ENCODE results near the gene SNX20. TPM values are rescaled to one million over a fixed set of nuclear protein-coding genes. Genes with fewer than 3 reads are reported as not detected.

The SNX20 gene
- total and polyA plus RNA-seq, 8 donors, result 1.3 to 17.6 (median 1.5) TPM

DNA sequence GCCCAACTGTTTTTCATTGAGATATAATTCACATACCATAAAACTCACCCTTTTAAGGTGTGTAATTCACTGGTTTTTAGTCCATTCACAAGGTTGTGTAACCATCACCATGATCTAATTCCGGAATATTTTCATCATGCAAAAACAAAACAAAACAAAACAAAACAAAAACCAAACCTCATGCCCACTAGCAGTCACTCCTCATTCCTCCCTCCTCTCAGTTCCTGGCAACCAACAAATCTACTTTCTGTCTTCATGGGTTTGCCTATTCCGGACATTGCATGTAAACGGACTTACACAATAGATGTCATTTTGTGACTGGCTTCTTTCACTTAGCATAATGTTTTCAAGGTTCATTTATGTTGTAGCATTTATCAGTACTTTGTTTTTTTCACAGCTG lies 7.8 kb upstream of the SNX20 start:
- Histone ChIP-seq H3K27ac (peak overlapping the region in 1 of 2 donors; percentile 35), H3K4me1 (peaks cover 0 to 49% of the 10 kb centered on the region in 2 donors), H3K27me3 (no peaks in the 10 kb centered on the region), H3K9me3 (no peaks in the 10 kb centered on the region), H3K36me3 (no peaks in the 10 kb centered on the region), H3K4me3 (no peak overlapping the region)
- no peak for DNase-seq
- intact Hi-C loops (cut with DNase I), result no loop called here
- ATAC-seq, result no peak
- TF ChIP-seq, protein P1, sequence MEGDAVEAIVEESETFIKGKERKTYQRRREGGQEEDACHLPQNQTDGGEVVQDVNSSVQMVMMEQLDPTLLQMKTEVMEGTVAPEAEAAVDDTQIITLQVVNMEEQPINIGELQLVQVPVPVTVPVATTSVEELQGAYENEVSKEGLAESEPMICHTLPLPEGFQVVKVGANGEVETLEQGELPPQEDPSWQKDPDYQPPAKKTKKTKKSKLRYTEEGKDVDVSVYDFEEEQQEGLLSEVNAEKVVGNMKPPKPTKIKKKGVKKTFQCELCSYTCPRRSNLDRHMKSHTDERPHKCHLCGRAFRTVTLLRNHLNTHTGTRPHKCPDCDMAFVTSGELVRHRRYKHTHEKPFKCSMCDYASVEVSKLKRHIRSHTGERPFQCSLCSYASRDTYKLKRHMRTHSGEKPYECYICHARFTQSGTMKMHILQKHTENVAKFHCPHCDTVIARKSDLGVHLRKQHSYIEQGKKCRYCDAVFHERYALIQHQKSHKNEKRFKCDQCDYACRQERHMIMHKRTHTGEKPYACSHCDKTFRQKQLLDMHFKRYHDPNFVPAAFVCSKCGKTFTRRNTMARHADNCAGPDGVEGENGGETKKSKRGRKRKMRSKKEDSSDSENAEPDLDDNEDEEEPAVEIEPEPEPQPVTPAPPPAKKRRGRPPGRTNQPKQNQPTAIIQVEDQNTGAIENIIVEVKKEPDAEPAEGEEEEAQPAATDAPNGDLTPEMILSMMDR (IDR thresholded peaks at IDR 0.05), result no peak

- DNase-seq (no peak), ATAC-seq (no peak)
- peak overlapping the region in 1 of 2 donors; percentile 4 for H3K27ac ChIP-seq
- H3K36me3 ChIP-seq, result no peaks in the 10 kb centered on the region
- TF ChIP-seq, protein P1 (IDR thresholded peaks at IDR 0.05), result no peak
- H3K27me3 ChIP-seq, result no peaks in the 10 kb centered on the region
- H3K4me1 ChIP-seq, result peaks cover 0 to 49% of the 10 kb centered on the region in 2 donors
- no peaks in the 10 kb centered on the region for H3K9me3 ChIP-seq
- intact Hi-C loops (cut with DNase I), result no loop called here
- no peak overlapping the region for H3K4me3 ChIP-seq
Observed at GRCh38 chr16:50688083-50688482, 7.0 kb upstream of the SNX20 start.

DNA sequence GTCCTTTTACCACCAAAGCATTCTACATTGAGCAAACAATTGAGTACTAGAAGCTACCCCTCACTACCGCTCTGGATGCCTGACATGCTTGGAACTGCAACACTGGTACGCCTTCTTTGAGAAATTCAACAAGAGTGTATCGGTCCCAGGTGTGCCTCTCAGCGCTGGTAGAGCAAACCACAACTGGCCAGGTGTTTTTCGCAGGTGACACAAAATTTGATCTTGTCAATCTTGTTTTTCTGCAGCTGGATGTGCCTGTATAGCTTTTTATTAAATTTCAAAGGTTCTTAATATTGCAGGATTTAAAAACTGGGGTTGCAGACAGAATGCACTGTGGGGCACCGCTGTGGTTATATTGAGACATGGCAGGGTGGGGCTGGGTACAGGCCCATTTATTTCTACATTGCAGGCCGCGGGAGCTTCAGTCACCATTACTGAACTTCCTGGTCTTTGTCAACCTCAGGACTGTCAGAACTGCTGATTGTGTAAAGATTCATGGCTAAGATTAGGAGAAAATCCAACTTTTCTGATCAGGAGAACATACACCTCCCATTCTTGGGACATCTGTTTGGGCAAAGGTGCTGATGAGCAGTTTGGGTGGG lies 4.5 kb upstream of the SNX20 start:
- intact Hi-C loops (cut with DNase I), result no loop called here
- TF ChIP-seq, protein P1 (IDR thresholded peaks at IDR 0.05), result no peak
- ATAC-seq, result peak; percentile 58
- Histone ChIP-seq H3K9me3 (no peaks in the 10 kb centered on the region), H3K4me1 (peaks cover 0 to 67% of the 10 kb centered on the region in 2 donors), H3K27ac (peak overlapping the region; percentile 13 to 89), H3K27me3 (no peaks in the 10 kb centered on the region), H3K4me3 (no peak overlapping the region), H3K36me3 (no peaks in the 10 kb centered on the region)
- no peak for DNase-seq

DNA sequence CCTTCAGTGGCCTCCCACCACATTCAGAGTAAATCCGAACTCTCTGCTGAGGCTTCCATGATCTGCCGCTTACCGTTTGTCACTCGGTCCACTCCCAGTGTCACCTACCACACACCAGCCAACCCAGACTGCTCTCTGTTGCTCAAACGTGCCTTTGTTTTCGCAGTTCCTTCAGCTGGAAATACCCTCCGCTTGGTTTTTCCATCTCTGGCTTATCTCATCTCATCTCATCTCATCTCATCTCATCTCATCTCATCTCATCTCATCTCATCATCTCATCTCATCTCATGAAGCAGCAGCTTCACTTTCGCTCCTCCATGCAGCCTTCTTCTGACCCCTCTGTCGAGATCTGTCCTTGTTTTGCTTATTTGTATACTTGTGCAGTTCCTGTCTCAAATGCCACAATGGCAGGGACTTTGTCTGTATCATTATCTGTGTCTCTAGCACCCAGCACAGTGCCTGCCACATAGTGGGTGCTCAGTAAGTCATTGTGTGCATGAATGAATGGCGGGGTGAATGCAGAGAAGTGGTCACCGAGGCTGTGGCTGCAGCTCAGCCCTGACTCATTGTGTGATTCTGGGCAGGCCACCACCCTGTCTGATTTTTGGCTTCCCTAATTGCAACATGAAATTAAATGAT lies 3.8 kb upstream of the SNX20 start:
- no peak overlapping the region for H3K4me3 ChIP-seq
- no peaks in the 10 kb centered on the region for H3K27me3 ChIP-seq
- H3K27ac ChIP-seq, result peak overlapping the region in 1 of 2 donors; percentile 89
- DNase-seq (peak in 1 of 4 donors; percentile 66), ATAC-seq (peak; percentile 47)
- intact Hi-C loops (cut with DNase I), result no loop called here
- H3K36me3 ChIP-seq, result no peaks in the 10 kb centered on the region
- peaks cover 0 to 71% of the 10 kb centered on the region in 2 donors for H3K4me1 ChIP-seq
- H3K9me3 ChIP-seq, result no peaks in the 10 kb centered on the region
- TF ChIP-seq, protein P1 (IDR thresholded peaks at IDR 0.05), result no peak

DNA sequence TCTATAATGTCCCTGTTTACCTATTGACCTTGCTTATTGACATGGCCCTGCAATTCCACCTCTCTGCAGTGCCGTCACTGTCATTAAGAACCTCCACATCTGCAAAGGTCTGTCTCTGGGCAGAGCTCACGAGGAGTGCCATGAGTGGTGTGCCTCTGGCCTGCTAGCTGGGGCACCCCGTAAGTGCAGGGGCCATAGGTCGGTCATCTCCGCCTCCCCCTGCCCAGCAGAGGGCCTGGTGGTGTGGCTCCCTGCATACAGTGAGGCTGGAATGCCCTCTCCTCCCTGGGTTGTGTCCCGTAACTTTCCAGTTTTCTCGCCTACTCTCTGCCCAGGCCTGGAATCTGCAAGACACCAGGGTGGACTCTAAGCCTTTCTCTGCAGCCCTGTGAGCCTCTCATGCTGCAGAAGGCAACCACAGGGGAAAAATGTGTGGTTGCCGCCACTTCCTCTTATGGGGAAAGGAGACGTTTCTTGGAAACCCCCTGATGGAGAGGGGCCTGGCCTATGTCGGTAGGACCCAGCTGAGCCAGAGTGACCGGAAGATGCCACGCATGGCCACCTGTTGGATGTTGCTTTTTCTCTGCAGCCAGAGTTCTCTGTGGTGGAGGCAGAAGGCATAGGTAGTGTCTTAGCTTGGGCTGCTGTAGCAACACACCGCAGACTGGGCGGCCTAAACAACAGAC lies 2.7 kb upstream of the SNX20 start:
- peaks cover 0 to 82% of the 10 kb centered on the region in 2 donors for H3K4me1 ChIP-seq
- H3K36me3 ChIP-seq, result no peaks in the 10 kb centered on the region
- TF ChIP-seq, protein P1 (IDR thresholded peaks at IDR 0.05), result no peak
- ATAC-seq (peak; percentile 60), DNase-seq (peak in 2 of 4 donors; percentile 63 to 81)
- no peak overlapping the region for H3K4me3 ChIP-seq
- intact Hi-C loops (cut with DNase I), result no loop called here
- peak overlapping the region in 1 of 2 donors; percentile 89 for H3K27ac ChIP-seq
- H3K27me3 ChIP-seq, result no peaks in the 10 kb centered on the region
- no peaks in the 10 kb centered on the region for H3K9me3 ChIP-seq

Measured in left lung (tissue), 10 donors.